Activated CD8-positive, alpha-beta memory T cell treated with anti-CD3 and anti-CD28 coated beads, Interleukin-2, amount 50 U/mL, for 48 hours (primary cell): Measurements from ENCODE around the gene TMEM60.

ENCODE experiments used
- DNase-seq: peaks from one replicate; pipeline ENCODE4 v3.0.0-alpha.2; 2020

Gene TMEM60

GRCh38 chr7:77766801-77767605, 31.2 kb downstream of the TMEM60 start:
- no peak for DNase-seq

- no peak for DNase-seq
Measured at GRCh38 chr7:77765906-77766800, 32.1 kb downstream of the TMEM60 start.

- no peak for DNase-seq
Measured at GRCh38 chr7:77765481-77765880, 32.8 kb downstream of the TMEM60 start.

- no peak for DNase-seq
Measured at GRCh38 chr7:77760809-77761453, 37.3 kb downstream of the TMEM60 start.

GRCh38 chr7:77759294-77759889, 38.8 kb downstream of the TMEM60 start:
- DNase-seq = peak; percentile 73

- DNase-seq = no peak
Measured at GRCh38 chr7:77757589-77757988, 40.6 kb downstream of the TMEM60 start.

- DNase-seq = no peak
Measured at GRCh38 chr7:77753173-77753572, 45.1 kb downstream of the TMEM60 start.

- no peak for DNase-seq
Measured at GRCh38 chr7:77752016-77752415, 46.2 kb downstream of the TMEM60 start.

GRCh38 chr7:77747718-77748117, 50.5 kb downstream of the TMEM60 start:
- no peak for DNase-seq

- no peak for DNase-seq
Measured at GRCh38 chr7:77747178-77747577, 51.1 kb downstream of the TMEM60 start.

GRCh38 chr7:77746824-77747165, 51.4 kb downstream of the TMEM60 start:
- DNase-seq = no peak

- no peak for DNase-seq
Measured at GRCh38 chr7:77746164-77746823, 51.9 kb downstream of the TMEM60 start.

GRCh38 chr7:77745746-77746145, 52.5 kb downstream of the TMEM60 start:
- DNase-seq = no peak
